ENCODE results near the gene BSN. TPM values are rescaled to one million over a fixed set of nuclear protein-coding genes. Genes with fewer than 3 reads are reported as not detected.

BSN gene
- total RNA-seq, 1 donor from 2014 or later = 0.09 TPM

DNA sequence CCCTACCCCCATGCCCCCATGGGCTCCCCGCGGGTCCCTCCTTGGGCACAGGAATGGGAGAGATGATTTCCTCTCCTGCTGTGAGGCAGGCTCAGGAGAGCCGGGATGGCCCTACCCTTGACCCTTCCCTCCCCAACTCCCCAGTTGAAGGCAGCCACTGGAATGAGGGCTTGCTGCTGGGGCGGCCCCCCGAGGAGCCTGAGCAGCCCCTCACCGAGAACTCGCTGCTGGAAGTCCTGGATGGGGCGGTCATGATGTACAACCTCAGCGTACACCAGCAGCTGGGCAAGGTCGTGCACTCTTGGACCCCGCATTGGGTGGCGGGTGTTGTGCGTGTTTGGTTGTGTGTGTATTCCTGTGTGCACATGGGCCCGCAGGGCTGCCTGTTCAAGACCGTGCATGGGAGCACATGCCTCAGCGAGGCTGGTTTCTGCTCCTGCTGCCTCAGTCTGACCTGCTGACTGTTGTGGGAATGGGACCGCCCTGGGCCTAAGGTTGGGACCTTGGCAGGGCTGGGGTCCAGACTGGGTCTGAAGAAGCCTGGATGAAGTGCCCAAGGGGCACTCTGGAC, 151.2 kb downstream of the BSN start:
- peaks cover 2% of the 10 kb centered on the region for H3K4me1 Mint-ChIP-seq
- H3K27ac Mint-ChIP-seq = no peak overlapping the region
- no peaks in the 10 kb centered on the region for H3K9me3 Mint-ChIP-seq
- H3K36me3 Mint-ChIP-seq (ENCODE audit: low read depth) = peaks cover 23% of the 10 kb centered on the region
- intact Hi-C loops (cut with micrococcal nuclease) = no loop called here
- H3K4me3 Mint-ChIP-seq = no peak overlapping the region
- H3K27me3 Mint-ChIP-seq = no peaks in the 10 kb centered on the region
- no peak for DNase-seq

DNA sequence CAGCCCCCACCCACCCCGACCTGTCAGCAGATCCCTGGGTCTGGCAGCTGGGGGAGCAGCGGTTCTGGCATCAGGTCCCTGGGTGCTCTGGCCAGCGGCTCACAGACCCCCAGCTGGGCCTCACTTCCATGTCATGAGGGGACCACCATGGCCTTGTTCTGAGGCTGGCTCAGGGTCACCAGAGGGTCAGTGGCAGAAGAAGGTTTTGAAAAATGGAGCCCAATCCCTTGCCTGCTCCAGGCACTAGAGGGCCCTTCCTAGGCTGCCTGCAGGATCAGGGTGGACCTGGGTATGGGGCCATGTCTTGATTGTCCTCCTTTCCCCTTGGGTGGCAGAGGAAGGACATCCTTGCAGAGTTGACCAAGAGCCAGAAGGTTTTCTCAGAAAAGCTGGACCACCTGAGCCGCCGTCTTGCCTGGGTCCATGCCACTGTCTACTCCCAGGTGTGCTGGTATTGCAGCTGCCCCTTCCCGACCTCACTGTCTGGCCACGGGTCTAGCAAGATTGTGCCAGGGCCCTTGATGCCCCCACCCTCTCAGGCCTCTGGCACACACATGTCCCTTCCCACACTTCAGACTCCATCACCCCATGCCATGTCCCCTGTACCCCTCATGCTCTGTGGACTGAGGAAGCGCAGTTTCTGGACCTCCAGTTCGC, 152.3 kb downstream of the BSN start:
- no peak overlapping the region for H3K4me3 Mint-ChIP-seq
- no peaks in the 10 kb centered on the region for H3K27me3 Mint-ChIP-seq
- no peak overlapping the region for H3K27ac Mint-ChIP-seq
- H3K9me3 Mint-ChIP-seq = no peaks in the 10 kb centered on the region
- DNase-seq = no peak
- peaks cover 23% of the 10 kb centered on the region for H3K36me3 Mint-ChIP-seq (ENCODE audit: low read depth)
- intact Hi-C loops (cut with micrococcal nuclease) = no loop called here
- H3K4me1 Mint-ChIP-seq = peaks cover 2% of the 10 kb centered on the region

DNA sequence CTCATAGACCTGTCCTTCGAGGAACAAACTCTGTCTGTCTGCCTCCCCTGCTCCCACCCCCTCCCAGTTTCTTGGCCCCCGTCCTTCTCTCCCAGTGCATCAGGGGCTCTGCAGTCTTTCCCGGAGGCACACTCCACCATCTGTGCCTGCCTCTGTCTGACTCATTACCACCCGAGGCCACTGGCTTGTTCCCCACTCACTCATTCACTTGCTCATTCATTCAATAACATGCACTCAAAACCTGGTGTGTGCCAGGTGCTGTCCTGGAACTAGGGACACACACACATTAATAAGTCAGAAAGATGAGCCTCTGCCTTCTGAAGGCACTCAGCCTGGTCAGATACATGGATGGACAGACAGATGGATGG, 152.8 kb downstream of the BSN start:
- intact Hi-C loops (cut with micrococcal nuclease) = no loop called here
- no peak for DNase-seq
- H3K9me3 Mint-ChIP-seq = no peaks in the 10 kb centered on the region
- peaks cover 6% of the 10 kb centered on the region for H3K4me1 Mint-ChIP-seq
- H3K27me3 Mint-ChIP-seq = no peaks in the 10 kb centered on the region
- peaks cover 22% of the 10 kb centered on the region for H3K36me3 Mint-ChIP-seq (ENCODE audit: low read depth)
- H3K4me3 Mint-ChIP-seq = no peak overlapping the region
- no peak overlapping the region for H3K27ac Mint-ChIP-seq

DNA sequence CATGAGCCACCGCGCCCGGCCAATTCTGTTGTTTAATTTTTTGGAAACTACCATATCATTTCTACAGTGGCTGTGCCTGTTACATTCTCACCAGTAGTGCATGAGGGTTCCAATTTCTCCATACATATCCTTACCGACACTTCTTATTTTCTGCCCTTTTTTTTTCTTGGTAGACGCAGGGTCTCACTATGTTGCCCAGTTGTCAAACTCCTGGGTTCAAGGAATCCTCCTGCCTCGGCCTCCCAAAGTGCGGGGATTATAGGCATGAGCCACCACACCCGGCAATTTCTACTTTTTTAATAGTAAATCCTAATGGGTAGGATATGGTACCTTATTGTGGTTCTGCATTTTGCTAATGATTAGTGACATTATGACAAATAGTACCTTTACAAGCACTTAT, 155.6 kb downstream of the BSN start:
- H3K9me3 Mint-ChIP-seq = no peaks in the 10 kb centered on the region
- H3K4me3 Mint-ChIP-seq = no peak overlapping the region
- intact Hi-C loops (cut with micrococcal nuclease) = no loop called here
- no peak overlapping the region for H3K27ac Mint-ChIP-seq
- peaks cover 12% of the 10 kb centered on the region for H3K36me3 Mint-ChIP-seq (ENCODE audit: low read depth)
- no peaks in the 10 kb centered on the region for H3K27me3 Mint-ChIP-seq
- no peak for DNase-seq
- H3K4me1 Mint-ChIP-seq = peaks cover 11% of the 10 kb centered on the region

- intact Hi-C loops (cut with micrococcal nuclease) = no loop called here
- H3K4me1 Mint-ChIP-seq = peaks cover 11% of the 10 kb centered on the region
- H3K27ac Mint-ChIP-seq = no peak overlapping the region
- no peaks in the 10 kb centered on the region for H3K27me3 Mint-ChIP-seq
- peaks cover 11% of the 10 kb centered on the region for H3K36me3 Mint-ChIP-seq (ENCODE audit: low read depth)
- no peak for DNase-seq
- no peaks in the 10 kb centered on the region for H3K9me3 Mint-ChIP-seq
- H3K4me3 Mint-ChIP-seq = no peak overlapping the region
These were observed 157.2 kb downstream of the BSN start for GRCh38 chr3:49711489-49711888.

DNA sequence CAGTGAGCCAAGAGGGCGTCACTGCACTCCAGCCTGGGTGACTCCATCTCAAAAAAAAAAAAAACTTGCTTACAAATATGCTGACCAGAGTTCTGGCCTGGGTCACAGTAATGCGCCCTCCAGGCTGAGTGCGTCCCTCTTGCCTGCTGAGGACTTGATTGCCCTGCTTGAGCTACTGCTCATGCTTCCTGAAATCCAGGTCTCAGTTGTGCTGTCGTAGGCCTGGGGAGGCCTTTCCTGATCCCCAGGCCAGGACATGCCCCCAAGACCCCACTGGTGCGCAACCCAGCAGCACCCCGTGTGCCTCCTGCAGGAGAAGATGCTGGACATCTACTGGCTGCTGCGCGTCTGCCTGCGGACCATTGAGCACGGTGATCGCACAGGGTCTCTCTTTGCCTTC, 157.9 kb downstream of the BSN start:
- no peaks in the 10 kb centered on the region for H3K9me3 Mint-ChIP-seq
- no peak for DNase-seq
- H3K36me3 Mint-ChIP-seq (ENCODE audit: low read depth) = peaks cover 6% of the 10 kb centered on the region
- no peaks in the 10 kb centered on the region for H3K27me3 Mint-ChIP-seq
- H3K27ac Mint-ChIP-seq = no peak overlapping the region
- H3K4me1 Mint-ChIP-seq = peaks cover 11% of the 10 kb centered on the region
- H3K4me3 Mint-ChIP-seq = no peak overlapping the region
- intact Hi-C loops (cut with micrococcal nuclease) = no loop called here

- DNase-seq = peak; percentile 69
- H3K27ac Mint-ChIP-seq = no peak overlapping the region
- H3K27me3 Mint-ChIP-seq = no peaks in the 10 kb centered on the region
- no peak overlapping the region for H3K4me3 Mint-ChIP-seq
- intact Hi-C loops (cut with micrococcal nuclease) = no loop called here
- H3K9me3 Mint-ChIP-seq = no peaks in the 10 kb centered on the region
- peaks cover 6% of the 10 kb centered on the region for H3K36me3 Mint-ChIP-seq (ENCODE audit: low read depth)
- peaks cover 11% of the 10 kb centered on the region for H3K4me1 Mint-ChIP-seq
These were observed 158.5 kb downstream of the BSN start for GRCh38 chr3:49712631-49713317.

DNA sequence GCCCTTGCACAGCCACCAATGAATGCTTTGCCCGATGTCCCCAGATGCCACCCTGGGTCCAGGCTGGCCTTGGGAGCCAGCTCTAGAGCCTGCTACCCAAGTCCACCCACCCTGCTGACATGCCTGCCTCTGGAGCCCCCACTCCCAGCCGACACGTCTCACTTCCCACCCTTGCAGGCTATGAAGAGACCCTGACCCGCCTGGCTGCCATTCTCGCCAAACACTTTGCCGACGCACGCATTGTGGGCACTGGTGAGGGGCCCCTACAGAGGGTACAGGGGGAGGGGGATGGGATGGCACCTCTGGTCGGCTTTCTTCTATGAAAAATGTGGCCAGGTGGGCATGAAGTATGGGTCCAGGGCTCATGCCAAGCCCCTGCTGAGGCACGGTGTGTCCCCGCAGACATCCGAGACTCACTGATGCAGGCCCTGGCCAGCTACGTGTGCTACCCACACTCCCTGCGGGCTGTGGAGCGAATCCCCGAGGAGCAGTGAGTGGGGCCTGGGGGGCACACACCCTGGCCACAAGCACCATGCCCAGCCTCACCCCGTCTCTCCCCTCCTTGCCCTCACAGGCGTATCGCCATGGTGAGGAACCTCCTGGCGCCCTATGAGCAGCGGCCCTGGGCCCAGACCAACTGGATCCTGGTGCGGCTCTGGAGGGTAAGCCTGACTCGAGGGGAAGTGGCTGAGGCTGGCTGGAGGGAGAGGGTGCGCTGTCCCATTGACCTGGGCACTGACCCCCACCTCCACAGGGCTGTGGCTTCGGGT, 159.2 kb downstream of the BSN start:
- peaks cover 6% of the 10 kb centered on the region for H3K36me3 Mint-ChIP-seq (ENCODE audit: low read depth)
- peaks cover 11% of the 10 kb centered on the region for H3K4me1 Mint-ChIP-seq
- H3K9me3 Mint-ChIP-seq = no peaks in the 10 kb centered on the region
- no peaks in the 10 kb centered on the region for H3K27me3 Mint-ChIP-seq
- H3K4me3 Mint-ChIP-seq = no peak overlapping the region
- no peak for DNase-seq
- intact Hi-C loops (cut with micrococcal nuclease) = no loop called here
- no peak overlapping the region for H3K27ac Mint-ChIP-seq

- intact Hi-C loops (cut with micrococcal nuclease) = no loop called here
- H3K36me3 Mint-ChIP-seq (ENCODE audit: low read depth) = peaks cover 9% of the 10 kb centered on the region
- peaks cover 24% of the 10 kb centered on the region for H3K4me1 Mint-ChIP-seq
- DNase-seq = no peak
- no peak overlapping the region for H3K4me3 Mint-ChIP-seq
- H3K27me3 Mint-ChIP-seq = no peaks in the 10 kb centered on the region
- H3K27ac Mint-ChIP-seq = no peak overlapping the region
- no peaks in the 10 kb centered on the region for H3K9me3 Mint-ChIP-seq
These were observed 160.7 kb downstream of the BSN start for GRCh38 chr3:49714728-49715550.

DNA sequence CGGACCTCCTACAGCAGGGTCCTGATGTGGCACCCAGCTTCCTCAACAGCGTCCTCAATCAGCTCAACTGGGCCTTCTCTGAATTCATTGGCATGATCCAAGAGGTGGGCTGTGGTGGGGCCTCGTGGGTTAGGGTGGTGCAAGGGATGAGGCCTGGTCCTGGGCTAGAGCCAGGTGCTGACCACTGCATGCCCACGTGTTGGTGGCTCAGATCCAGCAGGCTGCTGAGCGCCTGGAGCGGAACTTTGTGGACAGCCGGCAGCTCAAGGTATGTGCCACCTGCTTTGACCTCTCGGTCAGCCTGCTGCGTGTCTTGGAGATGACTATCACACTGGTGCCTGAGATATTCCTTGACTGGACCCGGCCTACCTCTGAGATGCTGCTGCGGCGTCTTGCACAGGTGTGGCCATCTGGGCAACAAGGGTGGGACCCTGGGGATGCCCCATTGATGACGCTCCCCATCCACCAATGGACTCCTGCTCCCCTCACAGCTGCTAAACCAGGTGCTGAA, 161.4 kb downstream of the BSN start:
- H3K27ac Mint-ChIP-seq = no peak overlapping the region
- peaks cover 25% of the 10 kb centered on the region for H3K4me1 Mint-ChIP-seq
- intact Hi-C loops (cut with micrococcal nuclease) = no loop called here

DNA sequence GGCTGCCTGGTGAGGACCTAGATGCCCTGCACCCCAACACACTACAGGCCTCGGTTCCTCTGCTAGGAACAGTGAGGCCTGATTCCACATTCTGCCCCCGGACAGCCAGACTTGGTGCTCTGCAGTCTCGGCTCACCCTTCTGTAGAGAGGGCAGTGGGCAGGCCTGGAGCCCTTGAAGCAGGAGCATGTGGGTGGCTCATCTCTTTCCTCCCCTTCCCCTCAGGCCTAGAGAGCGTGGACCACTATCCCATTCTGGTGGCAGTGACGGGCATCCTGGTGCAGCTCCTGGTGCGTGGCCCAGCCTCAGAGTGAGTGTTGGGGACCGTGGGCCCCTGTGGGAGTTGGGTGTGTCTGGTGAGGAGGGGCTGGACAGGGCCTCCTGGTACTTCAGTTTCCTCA, 161.9 kb downstream of the BSN start:
- DNase-seq = no peak
- Mint-ChIP-seq H3K27me3 (no peaks in the 10 kb centered on the region), H3K4me3 (no peak overlapping the region), H3K4me1 (peaks cover 26% of the 10 kb centered on the region), H3K9me3 (no peaks in the 10 kb centered on the region), H3K27ac (no peak overlapping the region), H3K36me3 (ENCODE audit: low read depth) (peaks cover 14% of the 10 kb centered on the region)
- intact Hi-C loops (cut with micrococcal nuclease) = no loop called here

More for the DNA sequence above, 161.4 kb downstream of the BSN start:
- Mint-ChIP-seq H3K27me3 (no peaks in the 10 kb centered on the region), H3K4me3 (no peak overlapping the region), H3K36me3 (ENCODE audit: low read depth) (peaks cover 10% of the 10 kb centered on the region), H3K9me3 (no peaks in the 10 kb centered on the region)
- no peak for DNase-seq

- Mint-ChIP-seq H3K4me1 (peaks cover 27% of the 10 kb centered on the region), H3K4me3 (no peak overlapping the region), H3K36me3 (ENCODE audit: low read depth) (peaks cover 14% of the 10 kb centered on the region), H3K27ac (no peak overlapping the region), H3K9me3 (no peaks in the 10 kb centered on the region), H3K27me3 (no peaks in the 10 kb centered on the region)
- no peak for DNase-seq
- intact Hi-C loops (cut with micrococcal nuclease) = no loop called here
These were observed 162.5 kb downstream of the BSN start for GRCh38 chr3:49716691-49717210.
